H1 (cell line): ENCODE results near the gene FASN.

Source experiments
- CBX8 ChIP-seq: fragments of 300-800, 300-1000 bp; sonication (generic); IDR thresholded peaks from 2 replicates; pipeline ENCODE4 v1.7.1; 2016; ENCODE audit warnings: low read depth, low read length, borderline replicate concordance
- EZH2 ChIP-seq: fragments of 200-600 bp; sonication (generic); IDR thresholded peaks from 2 replicates; pipeline ENCODE4 v1.7.1; 2012; ENCODE audit warnings: low read depth, mild to moderate bottlenecking, moderate library complexity, low read length, inconsistent platforms; ENCODE audit not compliant: severe bottlenecking
- JUND ChIP-seq: IDR thresholded peaks from 2 replicates; pipeline ENCODE4 v1.6.1; 2011; ENCODE audit warnings: mild to moderate bottlenecking, improper control_type of control experiment, low read length
- KDM1A ChIP-seq: fragments of 200-600, 300-600 bp; sonication (generic); IDR thresholded peaks from 2 replicates; pipeline ENCODE4 v1.7.1; 2016; ENCODE audit warnings: mild to moderate bottlenecking, low read length, borderline replicate concordance
- POLR2A ChIP-seq, 2 experiments: IDR thresholded peaks; 1 replicate in 1 of 2; 2 replicates in 1 of 2; pipeline ENCODE4 v1.6.1; 2011; ENCODE audit warnings: low read depth in 2 of 2, low read length in 2 of 2, mild to moderate bottlenecking in 2 of 2; ENCODE audit errors: control extremely low read depth in 1 of 2
- POLR2AphosphoS5 ChIP-seq: IDR thresholded peaks from 2 replicates; pipeline ENCODE4 v1.6.1; 2011; ENCODE audit warnings: low read depth, low read length
- TAF1 ChIP-seq: IDR thresholded peaks from 2 replicates; pipeline ENCODE4 v1.6.1; 2011; ENCODE audit warnings: mild to moderate bottlenecking, low read depth, low read length
- TEAD4 ChIP-seq: IDR thresholded peaks from 2 replicates; pipeline ENCODE4 v1.6.1; 2012; ENCODE audit warnings: low read depth, low read length, inconsistent platforms, mixed read lengths
- YY1 ChIP-seq: IDR thresholded peaks from 2 replicates; pipeline ENCODE4 v1.6.1; 2011; ENCODE audit warnings: low read depth, mild to moderate bottlenecking, low read length
- TF ChIP-seq, protein P1 (sequence below), 3 experiments: IDR thresholded peaks; 1 replicate in 2 of 3; 2 replicates in 1 of 3; pipeline versions ENCODE4 v1.5.1 to v1.6.1; 2011; ENCODE audit warnings: low read length in 3 of 3, mild to moderate bottlenecking in 3 of 3, inconsistent platforms in 2 of 3, low read depth in 1 of 3, moderate library complexity in 1 of 3; ENCODE audit not compliant: insufficient read depth in 1 of 3; ENCODE audit errors: control extremely low read depth in 1 of 3
- TF ChIP-seq, protein P2 (sequence below): IDR thresholded peaks from 2 replicates; pipeline ENCODE4 v1.6.1; 2012; ENCODE audit warnings: inconsistent platforms

GRCh38 chr17:82081966-82082365 is 16.1 kb downstream of the FASN start:
- TF ChIP-seq TAF1: no peak
- peak in 1 of 2 experiments; percentile 51; a peak in 1 of 3 replicates for TF ChIP-seq POLR2A (IDR thresholded peaks at IDR 0.05; ENCODE audit: control extremely low read depth in 1 of 2, low read depth in 2 of 2, low read length in 2 of 2)
- TF ChIP-seq EZH2: no peak
- no peak for TF ChIP-seq JUND
- TF ChIP-seq, protein P1, sequence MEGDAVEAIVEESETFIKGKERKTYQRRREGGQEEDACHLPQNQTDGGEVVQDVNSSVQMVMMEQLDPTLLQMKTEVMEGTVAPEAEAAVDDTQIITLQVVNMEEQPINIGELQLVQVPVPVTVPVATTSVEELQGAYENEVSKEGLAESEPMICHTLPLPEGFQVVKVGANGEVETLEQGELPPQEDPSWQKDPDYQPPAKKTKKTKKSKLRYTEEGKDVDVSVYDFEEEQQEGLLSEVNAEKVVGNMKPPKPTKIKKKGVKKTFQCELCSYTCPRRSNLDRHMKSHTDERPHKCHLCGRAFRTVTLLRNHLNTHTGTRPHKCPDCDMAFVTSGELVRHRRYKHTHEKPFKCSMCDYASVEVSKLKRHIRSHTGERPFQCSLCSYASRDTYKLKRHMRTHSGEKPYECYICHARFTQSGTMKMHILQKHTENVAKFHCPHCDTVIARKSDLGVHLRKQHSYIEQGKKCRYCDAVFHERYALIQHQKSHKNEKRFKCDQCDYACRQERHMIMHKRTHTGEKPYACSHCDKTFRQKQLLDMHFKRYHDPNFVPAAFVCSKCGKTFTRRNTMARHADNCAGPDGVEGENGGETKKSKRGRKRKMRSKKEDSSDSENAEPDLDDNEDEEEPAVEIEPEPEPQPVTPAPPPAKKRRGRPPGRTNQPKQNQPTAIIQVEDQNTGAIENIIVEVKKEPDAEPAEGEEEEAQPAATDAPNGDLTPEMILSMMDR (IDR thresholded peaks at IDR 0.05; ENCODE audit: control extremely low read depth in 1 of 3, insufficient read depth in 1 of 3, low read depth in 1 of 3, low read length in 3 of 3): no peak
- no peak for TF ChIP-seq TEAD4
- TF ChIP-seq KDM1A: no peak
- TF ChIP-seq, protein P2, sequence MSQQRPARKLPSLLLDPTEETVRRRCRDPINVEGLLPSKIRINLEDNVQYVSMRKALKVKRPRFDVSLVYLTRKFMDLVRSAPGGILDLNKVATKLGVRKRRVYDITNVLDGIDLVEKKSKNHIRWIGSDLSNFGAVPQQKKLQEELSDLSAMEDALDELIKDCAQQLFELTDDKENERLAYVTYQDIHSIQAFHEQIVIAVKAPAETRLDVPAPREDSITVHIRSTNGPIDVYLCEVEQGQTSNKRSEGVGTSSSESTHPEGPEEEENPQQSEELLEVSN: no peak
- no peak for TF ChIP-seq CBX8
- TF ChIP-seq POLR2AphosphoS5: no peak
- TF ChIP-seq YY1: no peak
